GM19238 (cell line): ENCODE data around the gene GATD1.
"Not testable (repeated sequence)": the region's sequence is repeated elsewhere in the genome, so short reads cannot be mapped to it uniquely, and the experiment has no call there.

Source experiments
- DNase-seq: peaks from one replicate; pipeline ENCODE4 v3.0.0; 2011; ENCODE audit warnings: low spot score; ENCODE audit not compliant: insufficient read length

Gene GATD1

GRCh38 chr11:765025-765801 is 12.1 kb downstream of the GATD1 start:
- DNase-seq: peak; percentile 69

DNA sequence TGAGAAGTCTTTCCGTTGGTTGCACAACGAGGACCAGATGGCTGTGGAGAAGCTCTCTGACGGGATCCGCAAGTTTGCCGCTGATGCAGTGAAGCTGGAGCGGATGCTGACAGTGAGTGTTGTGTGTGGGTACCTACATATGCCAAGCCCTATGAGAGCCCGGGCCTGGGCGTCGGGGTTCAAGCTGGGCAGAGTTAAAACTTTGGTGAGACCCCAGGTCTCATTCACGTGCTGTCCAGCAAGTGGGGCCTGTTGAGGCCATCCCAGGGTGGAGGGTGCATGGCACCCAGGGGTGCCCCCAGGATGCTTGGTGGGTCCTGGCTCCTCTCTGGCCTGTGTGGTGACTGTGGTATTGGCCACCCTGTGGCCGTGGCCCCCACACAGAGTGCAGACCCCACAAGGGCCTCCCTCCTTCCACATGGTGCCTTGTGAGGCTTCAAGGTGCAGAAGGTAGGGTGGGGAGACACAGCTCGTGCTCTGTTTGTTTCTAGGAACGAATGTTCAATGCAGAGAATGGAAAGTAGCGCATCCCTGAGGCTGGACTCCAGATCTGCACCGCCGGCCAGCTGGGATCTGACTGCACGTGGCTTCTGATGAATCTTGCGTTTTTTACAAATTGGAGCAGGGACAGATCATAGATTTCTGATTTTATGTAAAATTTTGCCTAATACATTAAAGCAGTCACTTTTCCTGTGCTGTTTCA is 12.8 kb downstream of the GATD1 start:
- DNase-seq: no peak

GRCh38 chr11:763549-764321 is 13.6 kb downstream of the GATD1 start:
- DNase-seq: no peak

DNA sequence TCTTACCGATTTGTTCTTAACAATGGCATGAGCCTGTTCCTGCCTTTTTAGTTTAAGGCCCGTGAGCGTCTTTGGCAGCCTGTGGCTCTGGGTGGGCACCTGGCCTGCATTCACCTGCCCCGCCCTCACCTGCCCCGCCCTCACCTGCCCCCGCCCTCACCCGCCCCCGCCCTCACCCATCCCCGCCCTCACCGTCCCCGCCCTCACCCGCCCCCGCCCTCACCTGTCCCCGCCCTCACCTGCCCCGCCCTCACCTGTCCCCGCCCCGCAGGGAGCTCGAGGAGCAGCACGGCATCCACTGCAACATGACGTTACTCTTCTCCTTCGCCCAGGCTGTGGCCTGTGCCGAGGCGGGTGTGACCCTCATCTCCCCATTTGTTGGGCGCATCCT is 14.2 kb downstream of the GATD1 start:
- DNase-seq: no peak

DNA sequence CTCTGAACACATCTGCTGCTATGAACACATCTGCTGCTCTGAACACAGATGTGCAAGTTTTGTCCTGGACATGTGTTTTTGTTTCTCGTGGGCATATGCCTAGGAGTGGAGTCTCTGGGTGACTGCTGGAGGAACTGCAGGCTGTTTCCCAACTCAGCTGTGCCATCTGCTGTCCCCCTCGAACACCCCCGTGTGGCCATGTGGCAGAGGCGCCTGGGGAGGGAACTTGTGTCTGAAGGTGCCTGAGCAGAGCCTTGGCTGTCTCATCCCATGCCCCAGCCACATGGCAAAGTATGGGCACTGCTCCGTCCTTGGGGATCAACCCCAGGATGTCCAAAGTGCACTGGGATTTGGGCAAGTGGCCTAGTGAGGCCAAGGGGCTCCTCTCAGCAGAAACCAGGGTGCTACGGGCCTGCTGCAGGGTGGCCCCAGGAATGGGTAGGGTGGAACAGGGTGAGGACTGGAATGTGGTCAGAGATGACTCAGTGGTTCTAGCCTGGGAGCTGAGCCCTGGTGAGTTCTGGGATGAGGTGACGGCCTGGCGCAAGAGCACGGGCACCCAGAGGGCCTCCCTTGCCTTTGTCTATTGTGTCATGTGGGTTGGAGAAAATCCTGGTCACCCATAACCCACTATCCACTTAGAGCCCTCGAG is 14.7 kb downstream of the GATD1 start:
- DNase-seq: no peak

DNA sequence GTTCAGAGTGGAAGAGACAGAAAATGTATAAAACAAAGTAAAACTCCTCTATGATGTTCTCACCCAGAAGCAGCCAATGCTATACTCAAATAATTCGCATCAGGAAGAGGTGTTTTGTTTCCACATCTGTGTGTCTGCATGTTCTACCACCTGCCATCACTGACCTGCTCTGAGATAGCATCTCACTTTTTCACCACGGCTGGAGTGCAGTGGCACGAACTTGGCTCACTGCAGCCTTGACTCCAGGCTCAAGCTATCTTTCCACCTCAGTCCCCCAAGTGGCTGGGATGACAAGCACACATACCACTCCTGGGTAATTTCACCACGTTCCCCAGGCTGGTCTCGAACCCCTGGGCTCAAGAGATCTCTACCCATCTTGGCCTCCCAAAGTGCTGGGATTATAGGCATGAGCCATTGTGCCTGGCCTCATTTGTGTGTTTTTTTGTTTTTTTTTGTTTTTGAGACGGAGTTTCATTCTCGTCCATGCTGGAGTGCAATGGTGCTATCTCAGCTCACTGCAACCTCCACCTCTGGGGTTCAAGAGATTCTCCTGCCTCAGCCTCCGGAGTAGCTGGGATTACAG is 15.7 kb downstream of the GATD1 start:
- DNase-seq: no peak

DNA sequence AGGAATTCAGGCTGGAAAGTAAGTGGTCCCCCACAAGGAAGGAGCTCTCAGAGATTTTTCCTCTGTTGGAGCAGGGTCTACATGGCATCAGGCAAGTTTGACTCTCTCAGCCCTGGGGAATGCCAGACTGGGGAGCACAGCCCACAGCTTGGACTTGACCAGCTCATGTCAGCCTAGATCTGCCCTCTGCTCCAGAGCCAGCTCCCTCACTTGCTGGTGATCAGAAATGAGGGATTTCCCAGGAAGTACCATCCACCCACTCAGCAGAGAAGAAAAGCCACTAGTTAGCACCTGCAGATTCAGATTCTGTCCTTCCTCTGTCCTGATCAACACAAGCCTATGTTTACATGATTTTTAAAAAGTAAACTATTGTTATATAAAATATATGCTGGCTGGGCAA is 17.1 kb downstream of the GATD1 start:
- no peak for DNase-seq

- DNase-seq: no peak
Measured at GRCh38 chr11:749731-750130, 27.6 kb downstream of the GATD1 start.

- DNase-seq: peak; percentile 15
Measured at GRCh38 chr11:748007-748359, 29.3 kb downstream of the GATD1 start.

GRCh38 chr11:747158-748006 is 29.9 kb downstream of the GATD1 start, which contains the start of gene TALDO1:
Gene TALDO1 (plus strand): TSS chr11:747464. CDS start chr11:747482, 18 bp downstream.
- DNase-seq: peak; percentile 98

DNA sequence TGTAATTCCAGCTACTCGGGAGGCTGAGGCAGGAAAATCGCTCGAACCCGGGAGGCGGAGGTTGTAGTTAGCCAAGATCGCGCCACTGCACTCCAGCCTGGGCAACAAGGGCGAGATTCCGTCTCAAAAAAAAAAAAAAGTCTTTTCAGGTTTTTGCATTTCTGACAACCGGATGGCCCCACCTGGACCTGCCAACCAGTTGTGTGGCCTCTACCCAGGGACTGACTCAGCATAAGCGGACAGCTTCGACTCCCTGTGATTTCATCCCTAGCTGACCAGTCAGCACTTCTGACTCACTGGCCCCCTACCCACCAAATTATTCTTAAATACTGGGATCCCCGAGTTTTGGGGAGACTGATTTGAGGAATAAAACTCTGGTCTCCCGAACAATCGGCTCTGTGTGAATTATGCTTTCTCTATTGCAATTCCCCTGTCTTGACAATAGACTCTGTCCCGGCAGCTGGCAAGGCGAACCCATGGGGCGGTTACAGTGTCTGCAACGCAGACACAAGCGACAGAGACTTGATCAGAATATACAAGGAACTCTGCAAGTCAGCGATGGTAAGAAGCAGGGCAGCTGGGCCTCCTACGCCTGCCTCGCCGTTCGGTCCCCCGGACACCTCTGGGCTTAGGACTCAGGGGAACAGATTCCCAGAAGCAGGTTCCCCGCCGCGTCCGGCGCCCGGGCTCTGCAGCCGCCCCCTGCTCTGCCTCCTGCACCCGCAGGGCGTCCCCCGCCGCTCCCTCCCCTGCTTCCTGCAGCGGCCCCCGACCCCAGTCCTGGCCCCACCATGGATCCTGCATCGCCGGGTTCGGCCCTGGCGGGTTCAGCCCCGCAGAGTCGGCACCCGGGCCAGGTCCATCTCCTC is 30.8 kb downstream of the GATD1 start:
- DNase-seq: no peak

- no peak for DNase-seq
Measured at GRCh38 chr11:745428-745827, 31.9 kb downstream of the GATD1 start.

- no peak for DNase-seq
Measured at GRCh38 chr11:742571-743201, 34.6 kb downstream of the GATD1 start.

DNA sequence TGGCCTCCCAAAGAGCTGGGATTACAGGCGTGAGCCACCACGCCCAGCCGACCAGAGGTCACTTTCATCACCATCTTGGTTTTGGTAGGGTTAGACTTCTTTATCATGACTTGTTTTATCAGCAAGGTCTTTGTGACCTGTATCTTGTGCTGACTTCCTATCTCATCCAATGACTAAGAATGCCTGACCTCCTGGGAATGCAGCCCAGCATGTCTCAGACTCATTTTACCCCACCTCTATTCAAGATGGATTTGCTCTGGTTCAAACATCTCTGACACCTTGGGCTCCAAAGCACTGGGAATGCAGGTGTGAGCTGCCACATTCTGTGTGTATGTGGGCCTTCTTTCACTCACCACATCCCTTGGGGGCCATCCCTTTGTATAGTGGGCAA is 35.1 kb downstream of the GATD1 start:
- no peak for DNase-seq

DNA sequence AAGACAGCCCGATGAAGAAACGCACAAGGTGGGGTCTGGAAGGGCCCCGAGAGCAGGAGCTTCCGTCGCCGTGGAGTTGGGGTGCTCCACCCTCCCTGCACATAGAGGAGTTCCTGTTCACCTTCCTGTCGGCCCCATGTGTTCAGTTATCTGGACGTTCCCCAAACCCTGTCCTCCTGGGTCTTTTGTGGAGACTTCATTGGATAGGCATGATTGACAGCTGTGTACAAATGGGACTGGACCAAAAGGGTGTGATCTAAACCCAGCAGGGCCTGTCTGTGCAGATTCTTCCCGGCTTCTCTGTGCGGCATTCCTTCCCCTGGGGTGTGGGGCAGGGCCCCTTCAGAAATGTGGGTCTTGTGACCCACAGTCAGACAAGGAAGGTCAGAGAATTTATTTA is 39.4 kb downstream of the GATD1 start:
- not testable (repeated sequence) for DNase-seq

- DNase-seq: no peak
Measured at GRCh38 chr11:737366-737765, 39.9 kb downstream of the GATD1 start.

DNA sequence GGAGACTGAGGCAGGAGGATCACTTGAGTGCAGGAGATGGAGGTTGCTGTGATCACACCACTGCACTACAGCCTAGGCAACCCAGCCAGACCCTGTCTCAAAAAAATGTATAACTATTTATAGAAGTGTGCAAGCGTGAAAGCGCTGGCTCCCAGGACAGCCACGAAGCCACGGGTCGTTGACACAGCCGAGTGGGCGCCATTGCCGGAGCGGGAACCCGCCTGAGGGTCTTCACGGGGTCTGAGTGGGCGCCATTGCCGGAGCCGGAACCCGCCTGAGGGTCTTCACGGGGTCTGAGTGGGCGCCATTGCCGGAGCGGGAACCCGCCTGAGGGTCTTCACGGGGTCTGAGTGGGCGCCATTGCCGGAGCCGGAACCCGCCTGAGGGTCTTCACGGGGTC is 42.7 kb downstream of the GATD1 start:
- not testable (repeated sequence) for DNase-seq

- no peak for DNase-seq
Measured at GRCh38 chr11:733072-733471, 44.2 kb downstream of the GATD1 start.

GRCh38 chr11:729492-730074 is 47.7 kb downstream of the GATD1 start:
- DNase-seq: no peak
